ENCODE results near the gene DDIT4L.
"Not testable (repeated sequence)": the region's sequence is repeated elsewhere in the genome, so short reads cannot be mapped to it uniquely, and the experiment has no call there.

Gene DDIT4L

GRCh38 chr4:100189820-100190642 is at the start of gene DDIT4L:
Gene DDIT4L (minus strand): TSS chr4:100190468. CDS start chr4:100189983, 485 bp downstream.
- FAIRE-seq = no peak

GRCh38 chr4:100240008-100240407 is 49.7 kb upstream of the DDIT4L start:
- FAIRE-seq = no peak

GRCh38 chr4:100224721-100225120 is 34.5 kb upstream of the DDIT4L start:
- FAIRE-seq = no peak

GRCh38 chr4:100224160-100224559 is 33.9 kb upstream of the DDIT4L start:
- no peak for FAIRE-seq

GRCh38 chr4:100208964-100209363 is 18.7 kb upstream of the DDIT4L start:
- no peak for FAIRE-seq

- no peak for FAIRE-seq
These were observed 18.2 kb upstream of the DDIT4L start for GRCh38 chr4:100208459-100208858.

- no peak for FAIRE-seq
These were observed 16.6 kb upstream of the DDIT4L start for GRCh38 chr4:100206850-100207249.

- no peak for FAIRE-seq
These were observed 7.8 kb upstream of the DDIT4L start for GRCh38 chr4:100198061-100198460.

- not testable (repeated sequence) for FAIRE-seq
These were observed 6.3 kb upstream of the DDIT4L start for GRCh38 chr4:100196388-100197071.

GRCh38 chr4:100190643-100191600 is 654 bp upstream of the DDIT4L start:
- FAIRE-seq = no peak

GRCh38 chr4:100188829-100189228 is 1.4 kb downstream of the DDIT4L start:
- no peak for FAIRE-seq

- no peak for FAIRE-seq
These were observed 2.5 kb downstream of the DDIT4L start for GRCh38 chr4:100187781-100188180.

GRCh38 chr4:100184787-100185186 is 5.5 kb downstream of the DDIT4L start:
- FAIRE-seq = no peak

GRCh38 chr4:100177855-100178254 is 12.4 kb downstream of the DDIT4L start:
- no peak for FAIRE-seq

- no peak for FAIRE-seq
These were observed 13.1 kb downstream of the DDIT4L start for GRCh38 chr4:100177126-100177525.

- FAIRE-seq = no peak
These were observed 14.4 kb downstream of the DDIT4L start for GRCh38 chr4:100175858-100176257.

- FAIRE-seq = no peak
These were observed 15.3 kb downstream of the DDIT4L start for GRCh38 chr4:100174985-100175383.

- FAIRE-seq = no peak
These were observed 19.3 kb downstream of the DDIT4L start for GRCh38 chr4:100170986-100171385.

GRCh38 chr4:100169491-100170485 is 20.5 kb downstream of the DDIT4L start:
- no peak for FAIRE-seq

- FAIRE-seq = no peak
These were observed 21.7 kb downstream of the DDIT4L start for GRCh38 chr4:100168521-100168920.

GRCh38 chr4:100166297-100167039 is 23.8 kb downstream of the DDIT4L start:
- FAIRE-seq = no peak
